GM19324 (cell line): Measurements from ENCODE around the gene LRRC10B.

Source experiments
- ATAC-seq: cut with Tn5 transposase; IDR thresholded peaks from one replicate; pipeline ENCODE4 v1.9.1; 2021; ENCODE audit warnings: mild to moderate bottlenecking, moderate library complexity; ENCODE audit not compliant: unreplicated experiment, low FRiP score

The LRRC10B gene

DNA sequence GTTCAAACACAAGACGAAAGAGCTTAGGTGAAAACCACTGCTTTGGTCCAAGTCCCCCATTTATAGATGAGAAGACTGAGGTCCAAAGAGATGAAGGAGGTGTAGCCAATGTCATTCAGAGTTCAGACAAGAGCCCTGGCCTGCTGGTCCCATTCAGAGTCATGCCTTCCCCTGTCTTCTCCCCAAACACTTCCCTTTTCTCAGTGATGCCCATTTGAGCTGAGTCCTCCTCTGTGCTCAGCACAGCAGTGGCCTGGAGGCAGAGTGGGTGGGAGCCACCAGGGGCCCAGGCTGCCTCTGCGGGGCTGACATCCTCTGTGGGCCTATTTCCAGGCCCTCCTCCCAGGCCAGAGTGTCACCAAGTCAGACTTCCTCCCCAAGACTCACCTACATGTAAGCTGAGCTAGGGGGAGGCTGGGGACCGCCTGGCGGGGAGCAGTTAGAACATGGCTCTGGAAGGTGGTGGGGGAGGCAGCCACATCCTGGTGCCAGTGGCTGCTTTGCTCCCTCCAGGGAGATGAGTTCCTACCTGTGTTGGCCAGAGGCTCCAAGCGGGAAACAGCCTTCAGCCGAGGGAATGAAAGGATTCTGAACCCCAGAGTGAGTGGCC, 22.4 kb upstream of the LRRC10B start:
- ATAC-seq: no peak

DNA sequence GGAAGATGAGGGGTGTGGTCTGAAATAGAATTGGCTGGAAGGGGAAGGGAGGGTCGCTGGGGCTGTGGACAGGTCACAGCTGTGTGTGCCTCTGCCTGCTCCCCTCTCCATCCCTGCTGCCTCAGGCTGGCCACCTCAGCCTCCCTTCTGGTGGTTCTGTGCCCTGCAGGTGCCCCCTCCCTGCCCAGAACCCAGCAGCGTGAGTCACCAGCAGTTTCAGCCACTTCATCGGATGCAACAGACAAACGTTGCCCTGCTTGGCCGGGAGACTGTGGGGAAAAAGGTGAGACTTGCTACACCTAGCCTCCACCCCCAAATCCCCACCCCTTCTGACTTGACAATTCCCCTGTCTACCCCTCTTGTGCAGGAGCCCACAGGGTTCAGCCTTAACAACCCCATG, 21.8 kb upstream of the LRRC10B start:
- no peak for ATAC-seq

GRCh38 chr11:61487342-61488025, 21.1 kb upstream of the LRRC10B start:
- ATAC-seq: no peak

GRCh38 chr11:61488651-61489291, 19.8 kb upstream of the LRRC10B start:
- no peak for ATAC-seq

DNA sequence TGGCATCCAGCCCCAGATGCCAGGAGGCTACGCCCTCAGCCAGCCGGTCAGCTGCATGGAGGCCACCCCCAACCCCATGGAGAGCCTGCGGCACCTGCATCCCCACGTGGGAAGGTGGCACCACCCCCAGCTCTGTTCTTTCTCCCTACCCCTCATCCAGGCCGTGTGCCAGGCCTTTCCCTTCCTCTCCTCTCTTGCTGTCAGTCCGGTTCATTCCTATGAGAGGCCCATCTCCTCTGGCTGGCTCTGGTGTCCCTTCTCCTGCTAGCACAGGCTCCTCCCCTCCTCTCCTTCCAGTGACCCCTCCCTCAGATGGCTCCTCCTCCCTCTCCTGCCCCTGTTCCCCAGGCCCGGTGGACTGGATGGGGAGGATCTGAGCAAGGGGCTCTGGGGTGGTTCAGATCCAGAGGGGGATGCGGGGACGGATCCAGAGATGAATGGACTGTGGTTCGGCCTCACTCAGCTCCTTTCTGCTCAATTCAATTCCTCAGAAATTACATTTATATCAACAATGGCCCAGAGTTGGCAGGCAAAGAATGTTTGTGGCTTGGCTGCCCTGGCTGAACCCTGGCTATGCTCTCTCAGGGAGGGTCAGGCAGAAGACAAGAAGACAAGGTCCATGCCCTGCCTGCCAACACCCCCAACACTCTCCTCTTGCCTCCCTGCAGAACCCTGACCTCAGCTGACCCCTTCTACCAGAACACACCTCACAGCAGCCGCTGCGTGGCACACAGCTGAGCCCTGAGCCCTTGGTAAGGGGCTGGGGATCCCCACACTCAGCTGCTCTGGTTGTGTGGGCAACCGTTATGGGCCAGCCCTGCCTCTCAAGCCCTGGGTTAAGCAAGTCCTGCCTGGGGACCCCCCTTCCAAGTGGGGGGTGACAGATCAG, 18.5 kb upstream of the LRRC10B start:
- ATAC-seq: no peak

GRCh38 chr11:61491736-61492395, 16.7 kb upstream of the LRRC10B start:
- no peak for ATAC-seq

- no peak for ATAC-seq
These were observed 14.1 kb upstream of the LRRC10B start for GRCh38 chr11:61494381-61494961.

DNA sequence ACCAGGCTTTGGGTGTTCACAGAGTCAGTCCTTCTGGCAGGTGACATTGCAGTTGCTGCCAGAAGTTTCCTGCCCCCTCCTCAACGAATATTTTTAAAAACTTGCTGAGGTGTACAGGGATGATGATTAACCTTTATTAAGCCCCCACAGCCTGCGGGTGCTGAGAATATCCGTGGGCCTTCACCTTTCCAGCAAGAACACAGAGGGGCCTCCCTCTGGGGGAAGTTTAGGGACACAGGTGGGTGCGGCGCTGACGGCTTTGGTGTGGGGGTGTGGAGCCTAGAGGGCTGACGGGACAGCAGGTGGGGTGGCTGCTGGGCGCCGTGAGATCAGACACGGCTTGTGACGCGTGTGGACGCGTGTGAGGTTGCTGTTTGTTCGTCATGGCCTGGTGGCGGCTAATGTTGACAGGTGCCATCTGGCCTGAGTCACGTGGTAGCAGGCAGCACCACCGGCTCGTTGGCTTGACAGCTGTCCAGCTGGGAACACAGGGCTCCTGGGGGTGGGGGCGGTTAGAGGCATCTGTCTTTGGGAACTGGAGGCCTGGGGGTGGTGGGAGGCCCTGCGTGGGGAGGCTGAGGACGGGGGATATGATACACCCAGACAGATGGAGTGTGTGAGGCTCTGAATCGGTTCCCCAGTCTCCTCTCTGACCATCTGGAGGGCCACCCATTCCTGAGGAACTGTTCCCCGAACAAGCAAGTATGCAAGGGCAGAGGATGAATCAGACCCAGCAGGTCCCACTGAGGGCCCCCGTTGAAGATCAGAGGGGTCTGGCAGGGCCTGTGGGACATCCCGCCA, 12.5 kb upstream of the LRRC10B start:
- no peak for ATAC-seq

DNA sequence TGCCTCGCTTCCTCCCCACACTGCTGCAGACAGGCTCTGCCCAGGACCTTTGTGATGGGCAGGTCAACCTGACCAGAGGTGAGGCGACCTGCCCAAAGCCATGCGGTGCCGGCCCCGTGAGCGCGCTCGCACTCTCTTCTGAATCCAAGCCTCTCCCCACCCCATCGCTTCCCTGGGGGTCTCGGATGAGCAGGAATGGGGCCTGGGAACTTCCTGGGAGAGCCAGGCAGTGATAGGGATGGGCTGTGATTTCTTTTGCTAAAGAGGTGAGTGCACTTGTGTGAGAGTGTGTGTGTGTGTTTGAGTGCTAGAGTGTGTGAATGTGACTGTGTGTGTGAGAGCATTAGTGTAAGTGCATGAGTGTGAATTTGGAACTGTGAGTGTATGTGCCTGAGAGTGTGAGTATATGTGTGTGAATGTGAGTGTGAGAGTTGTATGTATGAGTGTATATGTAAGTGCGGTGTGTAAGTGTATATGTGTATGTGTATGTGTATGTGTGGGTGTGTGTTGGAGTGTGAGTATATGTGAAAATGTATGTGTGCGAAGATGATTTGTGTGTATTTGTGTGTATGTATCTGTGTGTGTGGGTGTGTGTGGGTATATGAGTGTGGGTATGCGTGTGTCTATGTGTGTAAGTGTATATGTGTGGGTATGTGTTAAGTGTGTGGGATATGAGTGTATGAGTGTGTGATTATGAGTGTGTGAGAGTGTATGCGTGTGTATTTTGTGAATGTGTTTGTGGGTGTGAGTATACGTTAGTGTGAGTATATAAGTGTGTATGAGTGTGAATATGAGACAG, 11.7 kb upstream of the LRRC10B start:
- ATAC-seq: no peak

DNA sequence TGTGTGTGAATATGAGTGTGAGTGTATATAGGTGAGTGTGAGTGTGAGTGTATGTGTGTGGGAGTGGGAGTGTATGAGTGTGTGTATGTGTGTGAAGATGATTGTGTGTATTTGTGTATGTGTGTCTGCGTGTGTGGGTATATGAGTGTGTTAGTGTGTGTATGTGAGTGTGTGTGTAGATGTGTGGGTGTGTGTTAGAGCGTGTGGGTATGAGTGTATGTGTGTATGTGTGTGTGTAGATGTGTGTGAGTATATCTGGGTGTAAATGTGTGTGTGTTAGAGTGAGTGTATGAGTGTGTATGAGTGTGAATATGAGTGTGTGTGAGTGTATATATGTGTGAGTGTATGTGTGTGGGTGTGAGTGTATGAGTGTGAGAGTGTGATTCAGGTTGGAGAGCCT, 11.1 kb upstream of the LRRC10B start:
- no peak for ATAC-seq

- no peak for ATAC-seq
These were observed 10.7 kb upstream of the LRRC10B start for GRCh38 chr11:61497876-61498275.

GRCh38 chr11:61498767-61499341, 9.7 kb upstream of the LRRC10B start:
- no peak for ATAC-seq

GRCh38 chr11:61499816-61500491, 8.6 kb upstream of the LRRC10B start:
- ATAC-seq: no peak

DNA sequence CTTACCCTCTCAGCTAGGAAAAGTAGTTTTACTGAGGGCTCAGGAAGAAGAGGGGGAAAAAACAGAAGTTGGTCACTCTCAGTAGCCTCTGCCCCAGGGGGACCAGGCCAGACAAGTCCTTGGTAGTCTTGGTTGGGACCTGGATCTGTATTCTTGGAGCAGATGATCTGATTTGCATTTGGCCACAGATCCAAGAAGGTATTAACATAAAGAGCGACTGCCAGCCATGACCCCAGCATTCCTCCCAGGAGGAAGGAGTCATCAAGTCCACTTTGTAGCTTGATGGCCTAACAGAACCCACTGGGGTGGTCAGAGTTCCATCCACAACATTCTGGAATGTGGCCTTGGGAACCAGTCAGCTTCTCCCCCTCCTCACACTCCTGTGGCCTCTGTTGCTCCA, 6.0 kb upstream of the LRRC10B start:
- no peak for ATAC-seq

- ATAC-seq: no peak
These were observed 5.3 kb upstream of the LRRC10B start for GRCh38 chr11:61503135-61503770.

GRCh38 chr11:61505106-61505505, 3.4 kb upstream of the LRRC10B start:
- ATAC-seq: no peak

DNA sequence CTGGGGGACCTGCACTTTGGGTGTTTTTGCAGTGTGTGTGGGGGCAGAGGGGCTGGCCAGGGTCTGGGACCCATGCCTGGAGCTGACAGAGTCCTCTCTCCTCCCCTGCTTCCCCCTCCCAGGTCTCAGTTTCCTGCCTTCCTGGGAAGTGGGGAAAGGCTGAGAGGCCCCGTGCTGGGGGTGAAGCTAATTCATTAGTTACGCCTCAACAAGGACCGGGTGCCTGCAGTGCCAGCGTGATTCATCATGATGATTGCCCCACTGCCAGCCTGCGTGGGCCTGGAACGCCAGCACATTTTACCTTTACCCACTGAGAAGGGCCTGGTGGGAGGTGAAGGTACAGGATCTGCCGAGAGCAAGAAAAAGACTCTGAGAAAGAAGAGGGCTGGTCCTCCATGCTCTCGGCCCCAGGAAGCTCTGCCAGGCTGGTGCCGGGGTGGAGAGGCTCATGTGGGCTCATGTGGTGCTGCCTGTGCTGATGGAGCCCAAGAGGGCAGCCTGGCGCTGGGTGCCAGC, 2.9 kb upstream of the LRRC10B start:
- no peak for ATAC-seq
